HFF-Myc (cell line): ENCODE measurements around the gene DNAH8.

ENCODE experiments used
- DNase-seq: peaks from one replicate; pipeline ENCODE4 v3.0.0-alpha.2; 2011; ENCODE audit warnings: low read depth; ENCODE audit errors: extremely low read depth
- H3K4me3 ChIP-seq: replicated peaks from 2 replicates; pipeline ENCODE4 v1.5.1; 2011; ENCODE audit warnings: low read depth, mild to moderate bottlenecking, control low read depth, low read length
- TF ChIP-seq, protein P1 (sequence below): IDR thresholded peaks from 2 replicates; pipeline ENCODE4 v1.5.1; 2012; ENCODE audit warnings: mild to moderate bottlenecking, low read depth, low read length, control low read depth; ENCODE audit errors: missing control alignments

DNAH8 gene

DNA sequence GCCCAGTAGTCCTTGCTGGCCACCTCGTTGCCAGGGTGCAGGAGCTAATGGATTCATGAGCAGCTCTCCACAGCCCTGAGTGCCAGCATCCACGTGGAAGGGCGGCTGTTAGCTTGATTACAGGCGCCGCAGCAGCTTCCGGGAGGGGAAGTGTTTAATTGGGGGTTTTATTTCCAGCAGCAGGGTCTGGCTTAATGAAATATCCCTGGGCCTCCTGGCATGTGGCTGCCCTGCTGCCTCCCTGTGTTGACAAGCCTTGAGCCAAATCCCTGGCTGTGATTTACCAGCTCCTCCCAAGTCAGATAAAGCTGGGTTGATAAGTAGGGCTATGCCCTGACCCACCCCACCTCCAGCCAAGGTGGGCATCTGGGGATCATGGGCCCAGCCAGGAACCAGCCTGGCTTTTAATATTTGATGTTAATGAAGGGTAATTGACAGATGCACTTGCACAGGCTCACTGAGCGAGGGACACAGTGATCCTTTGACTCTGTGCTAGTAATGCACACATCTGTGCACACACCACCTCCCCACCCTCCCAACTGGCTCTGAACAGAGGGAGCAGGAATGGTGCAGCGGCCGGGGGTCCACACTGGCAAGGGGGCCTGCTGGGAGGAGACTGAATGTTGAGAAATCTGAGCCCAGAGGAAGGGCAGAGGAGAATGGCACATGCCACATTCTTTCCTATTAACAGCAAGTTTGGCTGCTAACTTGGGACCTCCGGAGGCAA, 347.1 kb downstream of the DNAH8 start:
- TF ChIP-seq, protein P1, sequence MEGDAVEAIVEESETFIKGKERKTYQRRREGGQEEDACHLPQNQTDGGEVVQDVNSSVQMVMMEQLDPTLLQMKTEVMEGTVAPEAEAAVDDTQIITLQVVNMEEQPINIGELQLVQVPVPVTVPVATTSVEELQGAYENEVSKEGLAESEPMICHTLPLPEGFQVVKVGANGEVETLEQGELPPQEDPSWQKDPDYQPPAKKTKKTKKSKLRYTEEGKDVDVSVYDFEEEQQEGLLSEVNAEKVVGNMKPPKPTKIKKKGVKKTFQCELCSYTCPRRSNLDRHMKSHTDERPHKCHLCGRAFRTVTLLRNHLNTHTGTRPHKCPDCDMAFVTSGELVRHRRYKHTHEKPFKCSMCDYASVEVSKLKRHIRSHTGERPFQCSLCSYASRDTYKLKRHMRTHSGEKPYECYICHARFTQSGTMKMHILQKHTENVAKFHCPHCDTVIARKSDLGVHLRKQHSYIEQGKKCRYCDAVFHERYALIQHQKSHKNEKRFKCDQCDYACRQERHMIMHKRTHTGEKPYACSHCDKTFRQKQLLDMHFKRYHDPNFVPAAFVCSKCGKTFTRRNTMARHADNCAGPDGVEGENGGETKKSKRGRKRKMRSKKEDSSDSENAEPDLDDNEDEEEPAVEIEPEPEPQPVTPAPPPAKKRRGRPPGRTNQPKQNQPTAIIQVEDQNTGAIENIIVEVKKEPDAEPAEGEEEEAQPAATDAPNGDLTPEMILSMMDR, result no peak
- DNase-seq, result no peak
- H3K4me3 ChIP-seq, result no peak overlapping the region

DNA sequence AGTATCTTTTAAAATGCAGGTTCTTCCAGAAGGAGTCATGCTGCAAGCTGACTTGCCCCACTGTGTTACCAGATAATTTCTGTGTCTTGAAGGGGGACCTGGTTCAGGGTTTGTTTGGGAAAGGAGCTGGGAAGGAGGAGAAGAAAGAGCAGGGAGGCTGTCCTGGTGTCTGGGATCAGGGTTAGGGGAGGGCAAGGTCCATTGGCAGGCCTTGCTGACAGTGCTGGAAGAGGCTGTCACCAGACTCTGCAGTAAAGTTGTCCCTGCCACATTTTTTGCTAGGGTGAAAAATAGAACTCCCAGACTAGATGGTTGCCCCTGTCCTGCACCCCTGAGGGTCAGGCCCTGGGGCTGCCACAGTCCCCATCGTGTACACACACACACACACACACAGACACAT, 348.4 kb downstream of the DNAH8 start:
- TF ChIP-seq, protein P1, result no peak
- no peak for DNase-seq
- no peak overlapping the region for H3K4me3 ChIP-seq

DNA sequence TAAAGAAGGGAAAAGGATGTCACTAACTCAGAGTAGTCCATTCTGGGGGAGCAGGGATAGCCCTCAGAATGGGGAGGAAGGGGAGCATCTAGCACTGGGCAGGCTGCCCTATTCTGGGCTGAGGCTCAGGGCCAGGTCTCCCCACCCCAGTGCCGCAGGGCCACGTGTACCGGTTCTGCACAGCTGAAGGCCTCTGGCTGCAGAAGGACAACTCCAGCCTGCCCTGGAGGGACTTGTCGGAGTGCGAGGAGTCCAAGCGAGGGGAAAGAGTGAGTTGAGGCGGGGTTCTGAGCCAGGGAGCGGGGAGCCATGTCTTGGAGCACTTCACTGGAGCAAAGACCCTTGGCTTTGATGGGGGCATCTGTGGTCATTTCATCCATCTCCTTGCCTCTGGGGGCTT, 350.4 kb downstream of the DNAH8 start:
- no peak for DNase-seq
- TF ChIP-seq, protein P1, result no peak
- H3K4me3 ChIP-seq, result no peak overlapping the region

DNA sequence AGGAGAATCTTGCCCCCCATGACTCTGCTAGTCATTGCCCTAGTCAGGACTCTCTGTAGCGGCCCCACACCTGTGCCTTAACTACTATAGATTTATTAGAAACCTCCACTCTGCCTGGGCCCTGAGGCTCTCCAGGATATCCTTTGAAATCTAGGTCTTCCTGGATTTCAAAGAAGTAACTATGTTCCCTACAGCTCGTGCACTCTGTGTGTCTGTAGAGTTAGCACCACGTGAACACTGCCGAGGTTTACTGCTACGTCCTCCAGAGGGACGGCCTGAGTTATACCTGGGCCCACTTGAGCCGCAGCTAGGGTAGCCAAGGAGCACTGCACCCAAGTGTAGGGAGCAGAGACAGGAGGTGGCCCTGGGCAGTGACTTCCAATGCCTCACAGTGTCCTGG, 353.3 kb downstream of the DNAH8 start:
- DNase-seq, result no peak
- no peak overlapping the region for H3K4me3 ChIP-seq
- TF ChIP-seq, protein P1, result no peak

DNA sequence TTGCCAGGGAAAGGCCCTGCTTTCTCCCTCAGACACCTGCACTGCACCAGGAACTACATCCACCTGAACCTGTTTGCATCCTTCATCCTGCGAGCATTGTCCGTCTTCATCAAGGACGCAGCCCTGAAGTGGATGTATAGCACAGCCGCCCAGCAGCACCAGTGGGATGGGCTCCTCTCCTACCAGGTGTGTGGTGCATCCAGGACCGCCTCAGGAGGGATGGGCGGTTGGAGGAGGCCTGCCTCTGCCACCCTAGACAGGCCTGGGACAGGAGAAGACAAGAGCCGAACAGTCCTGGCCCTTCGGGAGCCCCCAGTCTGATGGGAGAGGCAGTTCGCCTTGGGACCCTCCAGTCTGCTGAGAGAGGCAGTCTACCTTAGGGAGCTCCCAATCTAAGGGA, 357.7 kb downstream of the DNAH8 start:
- no peak for DNase-seq
- TF ChIP-seq, protein P1, result no peak
- no peak overlapping the region for H3K4me3 ChIP-seq

DNA sequence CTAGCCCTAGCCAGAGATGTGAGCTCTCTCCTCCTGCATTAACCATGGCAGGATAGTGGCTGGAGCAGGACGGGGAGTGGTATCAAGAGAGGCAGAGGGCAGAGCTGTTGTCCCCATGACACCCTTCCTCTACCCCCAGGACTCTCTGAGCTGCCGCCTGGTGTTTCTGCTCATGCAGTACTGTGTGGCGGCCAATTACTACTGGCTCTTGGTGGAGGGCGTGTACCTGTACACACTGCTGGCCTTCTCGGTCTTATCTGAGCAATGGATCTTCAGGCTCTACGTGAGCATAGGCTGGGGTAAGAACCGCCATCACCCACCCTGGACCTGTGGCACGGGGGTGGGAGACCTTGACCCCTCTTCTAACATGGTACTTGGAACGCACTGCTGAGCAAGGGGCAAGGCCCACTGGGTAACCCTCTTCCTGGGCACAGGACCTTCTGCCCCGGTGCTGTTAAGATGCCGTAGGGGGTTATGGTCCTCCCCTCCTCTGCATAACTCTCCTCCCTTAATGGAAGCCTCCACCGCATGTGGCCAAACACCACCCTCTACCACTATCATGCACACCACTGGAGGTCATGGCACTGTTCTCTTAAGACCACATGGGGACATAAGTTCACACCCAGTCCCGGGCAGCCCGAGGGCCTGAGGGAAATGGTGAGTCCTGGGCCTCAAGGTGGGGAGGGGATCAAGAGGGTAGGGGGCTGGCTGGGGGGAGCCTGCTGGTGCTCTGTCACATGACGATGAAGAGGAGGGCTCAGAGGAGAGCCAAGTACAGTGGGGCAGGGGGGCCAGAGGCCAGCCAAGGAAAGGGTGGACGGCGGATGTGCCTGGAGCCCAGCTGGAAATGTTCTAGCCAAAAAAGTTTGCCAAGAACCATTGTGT, 358.6 kb downstream of the DNAH8 start:
- no peak for DNase-seq
- TF ChIP-seq, protein P1, result no peak
- H3K4me3 ChIP-seq, result no peak overlapping the region
